ENCODE measurements around the gene BMPR1B.

GRCh38 chr4:95197353-95197752 is 439.6 kb downstream of the BMPR1B start:
- TF ChIP-seq CTCF (IDR thresholded peaks at IDR 0.05) (no peak), ZFX (IDR thresholded peaks at IDR 0.05; ENCODE audit: borderline replicate concordance) (no peak)
